ENCODE measurements around the gene CDH4. TPM values are rescaled to one million over a fixed set of nuclear protein-coding genes. Genes with fewer than 3 reads are reported as not detected.

CDH4 gene
- total and polyA plus RNA-seq, 2 of the 8 experiments (the other 6 are each of a cell fraction or from before 2014, with no cell fraction given) = 4.3 to 7.9 TPM

- no peak for TF ChIP-seq TBP (IDR thresholded peaks at IDR 0.05; ENCODE audit: low read depth, low read length)
- TF ChIP-seq KDM1A (IDR thresholded peaks at IDR 0.05; ENCODE audit: borderline replicate concordance, low read length) = no peak
- no peak for TF ChIP-seq SIN3A (conservative IDR thresholded peaks at IDR 0.05 in 1 of 2, IDR thresholded peaks at IDR 0.05 in 1 of 2; ENCODE audit: low read depth in 1 of 2, low read length in 2 of 2)
Measured at GRCh38 chr20:61646986-61647385, 394.9 kb downstream of the CDH4 start (continued).

Data from H1 (cell line).